ENCODE measurements around the gene DOLPP1.

DOLPP1 gene

GRCh38 chr9:129068110-129068509 lies 12.8 kb upstream of the DOLPP1 start:
- no peak for DNase-seq

GRCh38 chr9:129068990-129069861 lies 11.7 kb upstream of the DOLPP1 start:
- no peak for DNase-seq

- no peak for DNase-seq
Observed at GRCh38 chr9:129069862-129070641, 10.9 kb upstream of the DOLPP1 start.

GRCh38 chr9:129070696-129071525 lies 10.0 kb upstream of the DOLPP1 start:
- DNase-seq, result no peak

- no peak for DNase-seq
Observed at GRCh38 chr9:129071526-129072126, 9.3 kb upstream of the DOLPP1 start.

- DNase-seq, result no peak
Observed at GRCh38 chr9:129072171-129072570, 8.7 kb upstream of the DOLPP1 start.

GRCh38 chr9:129073404-129073803 lies 7.5 kb upstream of the DOLPP1 start:
- DNase-seq, result no peak

- DNase-seq, result no peak
Observed at GRCh38 chr9:129074106-129074505, 6.8 kb upstream of the DOLPP1 start.

GRCh38 chr9:129075996-129076639 lies 4.8 kb upstream of the DOLPP1 start:
- no peak for DNase-seq

- DNase-seq, result no peak
Observed at GRCh38 chr9:129076640-129077037, 4.3 kb upstream of the DOLPP1 start.

- DNase-seq, result no peak
Observed at GRCh38 chr9:129077236-129077635, 3.7 kb upstream of the DOLPP1 start.

- no peak for DNase-seq
Observed at GRCh38 chr9:129078691-129079503, 2.0 kb upstream of the DOLPP1 start.

GRCh38 chr9:129079829-129080228 lies 1.1 kb upstream of the DOLPP1 start:
- DNase-seq, result no peak

- no peak for DNase-seq
Observed at GRCh38 chr9:129080298-129080600, 662 bp upstream of the DOLPP1 start.

GRCh38 chr9:129081388-129081904 lies 535 bp downstream of the DOLPP1 start:
- no peak for DNase-seq

GRCh38 chr9:129084087-129084486 lies 3.2 kb downstream of the DOLPP1 start:
- no peak for DNase-seq

GRCh38 chr9:129089246-129089645 lies 8.3 kb downstream of the DOLPP1 start:
- DNase-seq, result no peak

GRCh38 chr9:129093602-129094386 lies 12.9 kb downstream of the DOLPP1 start:
- no peak for DNase-seq

GRCh38 chr9:129094387-129095169 lies 13.7 kb downstream of the DOLPP1 start:
- DNase-seq, result no peak
